Effector memory CD8-positive, alpha-beta T cell (primary cell): Measurements from ENCODE around the gene ASB7.
"Not testable (repeated sequence)": the region's sequence is repeated elsewhere in the genome, so short reads cannot be mapped to it uniquely, and the experiment has no call there.

Experiments used
- ATAC-seq: fragments of 150-1000 bp; cut with Tn5 transposase; replicated peaks from 2 replicates; pipeline ENCODE4 v1.10.0; 2021; ENCODE audit warnings: mild to moderate bottlenecking, moderate library complexity
- DNase-seq, 3 experiments: peaks; one replicate each; pipeline ENCODE4 v3.0.0; 2021
- H3K27ac Mint-ChIP-seq, 2 donors: one replicate each; pipeline ENCODE4 v1.8.0; 2022; ENCODE audit warnings: mild to moderate bottlenecking in 2 of 2, mixed read lengths in 2 of 2, moderate library complexity in 2 of 2
- H3K27me3 Mint-ChIP-seq, 2 donors: one replicate each; pipeline ENCODE4 v1.8.0; 2022; ENCODE audit warnings: mixed read lengths in 2 of 2
- H3K36me3 Mint-ChIP-seq: one replicate; pipeline ENCODE4 v1.8.0; 2022; ENCODE audit warnings: mild to moderate bottlenecking, moderate library complexity, mixed read lengths; ENCODE audit not compliant: insufficient read depth
- H3K4me1 Mint-ChIP-seq, 2 donors: one replicate each; pipeline ENCODE4 v1.8.0; 2022; ENCODE audit warnings: low read depth in 2 of 2, mixed read lengths in 2 of 2
- H3K4me3 Mint-ChIP-seq, 2 donors: one replicate each; pipeline ENCODE4 v1.8.0; 2022; ENCODE audit warnings: mild to moderate bottlenecking in 2 of 2, mixed read lengths in 2 of 2, moderate library complexity in 2 of 2
- H3K9me3 Mint-ChIP-seq, 2 donors: one replicate each; pipeline ENCODE4 v1.8.0; 2022; ENCODE audit warnings: mixed read lengths in 2 of 2

ASB7 gene

DNA sequence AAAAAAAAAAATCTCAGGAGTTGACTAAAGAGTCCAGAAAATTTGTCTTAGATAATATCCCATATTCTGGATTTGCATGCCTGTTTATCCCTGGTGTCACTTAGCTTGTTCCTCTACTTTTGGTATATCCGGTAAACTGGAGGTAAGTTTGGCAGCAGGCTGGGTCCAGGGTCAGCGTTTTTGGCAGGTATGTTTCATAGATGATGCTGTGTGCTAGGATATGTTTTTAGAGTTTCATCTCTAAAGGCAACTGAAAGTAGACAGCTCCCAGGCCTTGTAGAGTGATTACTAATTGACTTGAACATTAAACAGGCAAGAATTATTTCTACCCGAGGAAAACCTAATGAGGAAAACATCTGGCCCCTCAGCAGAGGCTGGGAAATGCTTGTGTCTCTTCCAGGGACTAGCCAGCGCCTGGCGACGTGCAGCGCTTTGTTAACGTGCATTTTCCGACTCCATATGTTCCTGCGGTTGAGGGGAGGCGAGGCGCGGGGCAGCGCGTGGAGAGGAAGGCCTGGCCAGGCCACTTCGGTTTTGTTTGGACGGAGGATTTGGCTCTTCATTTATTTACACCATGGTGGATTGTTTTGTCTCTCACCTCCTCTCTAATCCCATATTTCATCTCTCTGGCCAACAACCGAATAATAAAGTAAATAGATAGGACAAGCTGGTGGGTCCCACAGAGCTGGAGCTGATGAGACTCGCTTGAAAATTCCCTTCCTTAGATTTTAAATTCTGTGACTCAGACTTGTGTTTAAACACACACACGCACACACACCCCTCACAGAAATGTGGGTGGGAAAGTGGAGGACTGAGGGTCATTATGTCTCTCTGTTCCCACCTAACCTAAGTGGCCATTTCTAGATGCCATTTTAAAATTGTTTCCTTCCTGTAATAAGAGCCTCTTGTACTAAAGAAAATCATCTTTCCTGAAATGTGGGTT lies 65.3 kb downstream of the ASB7 start:
- Mint-ChIP-seq H3K4me3 (no peak overlapping the region), H3K4me1 (peaks cover 0 to 1% of the 10 kb centered on the region in 2 donors), H3K36me3 (no peaks in the 10 kb centered on the region), H3K9me3 (no peaks in the 10 kb centered on the region), H3K27me3 (peaks cover 21 to 50% of the 10 kb centered on the region in 2 donors), H3K27ac (no peak overlapping the region)
- no peak for ATAC-seq
- DNase-seq = no peak

DNA sequence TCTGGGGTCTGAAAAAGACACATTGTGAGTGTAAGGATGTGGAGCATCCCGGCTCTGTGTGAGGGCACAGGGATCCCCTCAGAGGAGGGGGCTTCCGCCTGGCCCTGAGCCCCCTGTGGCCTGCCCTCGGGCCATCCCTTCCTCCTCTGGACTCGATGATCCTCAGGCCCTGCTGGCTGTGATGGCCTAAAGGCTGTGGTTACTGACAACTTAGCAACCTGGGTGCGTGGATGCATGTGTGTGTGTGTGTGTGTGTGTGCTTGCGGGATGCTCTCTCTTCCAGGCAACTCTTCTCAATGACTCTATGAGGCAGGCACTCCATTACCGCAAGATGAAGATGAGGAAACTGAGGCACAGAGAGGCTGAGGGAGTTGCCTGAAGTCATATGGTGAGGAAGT lies 66.0 kb downstream of the ASB7 start:
- DNase-seq = no peak
- no peaks in the 10 kb centered on the region for H3K36me3 Mint-ChIP-seq
- H3K4me1 Mint-ChIP-seq = peaks cover 0 to 1% of the 10 kb centered on the region in 2 donors
- H3K9me3 Mint-ChIP-seq = no peaks in the 10 kb centered on the region
- peaks cover 21 to 50% of the 10 kb centered on the region in 2 donors for H3K27me3 Mint-ChIP-seq
- no peak for ATAC-seq
- H3K27ac Mint-ChIP-seq = no peak overlapping the region
- H3K4me3 Mint-ChIP-seq = no peak overlapping the region

DNA sequence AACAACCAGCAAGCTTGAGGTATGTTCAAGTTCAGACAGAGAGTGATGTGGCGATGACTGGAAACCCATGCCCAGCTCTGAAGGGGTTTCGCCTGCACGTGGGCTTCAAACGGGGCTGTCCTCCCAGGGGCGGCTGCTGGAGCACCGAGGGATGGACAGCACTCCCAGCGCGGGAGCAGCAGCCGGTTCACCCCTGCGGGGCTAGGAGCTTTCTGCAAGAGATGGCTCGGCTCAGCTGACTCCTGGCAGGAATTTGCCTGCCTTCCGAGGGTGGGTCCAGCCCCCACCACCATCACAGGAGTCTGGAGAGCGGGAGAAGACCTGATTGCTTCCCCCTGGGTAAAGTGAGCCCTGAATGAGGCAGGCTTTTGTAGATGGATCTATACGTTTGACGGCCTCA lies 66.9 kb downstream of the ASB7 start:
- Mint-ChIP-seq H3K27ac (no peak overlapping the region), H3K9me3 (no peaks in the 10 kb centered on the region), H3K27me3 (peaks cover 21 to 47% of the 10 kb centered on the region in 2 donors), H3K4me3 (no peak overlapping the region), H3K36me3 (no peaks in the 10 kb centered on the region), H3K4me1 (peaks cover 0 to 1% of the 10 kb centered on the region in 2 donors)
- ATAC-seq = no peak
- no peak for DNase-seq

DNA sequence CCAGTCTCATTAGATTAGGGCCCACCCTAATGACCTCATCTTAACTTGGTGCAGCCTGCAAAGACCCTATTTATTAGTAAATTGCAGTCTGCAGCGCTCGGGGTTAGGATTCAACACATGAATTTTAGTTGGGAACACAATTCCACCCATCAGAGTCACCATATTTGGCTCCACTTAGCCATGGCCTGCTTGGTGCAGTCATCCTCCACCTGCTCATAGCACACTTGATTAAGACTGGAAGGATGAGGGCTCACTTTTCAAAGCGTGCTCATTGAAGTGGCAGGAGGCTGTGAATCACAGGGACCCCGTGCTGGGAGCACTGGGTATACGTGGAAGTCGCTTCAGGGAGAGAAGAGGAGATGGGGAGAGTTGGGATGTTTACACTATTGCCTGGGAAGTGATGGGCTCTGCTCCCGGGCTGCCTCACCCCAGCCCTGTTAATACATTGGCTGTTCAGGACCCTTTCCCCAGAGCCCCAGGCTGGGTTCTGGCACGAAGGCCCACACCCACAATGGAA lies 68.2 kb downstream of the ASB7 start:
- no peak for DNase-seq
- peaks cover 0 to 1% of the 10 kb centered on the region in 2 donors for H3K4me1 Mint-ChIP-seq
- no peak for ATAC-seq
- H3K27me3 Mint-ChIP-seq = peaks cover 19 to 45% of the 10 kb centered on the region in 2 donors
- no peak overlapping the region for H3K27ac Mint-ChIP-seq
- H3K9me3 Mint-ChIP-seq = no peaks in the 10 kb centered on the region
- no peak overlapping the region for H3K4me3 Mint-ChIP-seq
- H3K36me3 Mint-ChIP-seq = no peaks in the 10 kb centered on the region

DNA sequence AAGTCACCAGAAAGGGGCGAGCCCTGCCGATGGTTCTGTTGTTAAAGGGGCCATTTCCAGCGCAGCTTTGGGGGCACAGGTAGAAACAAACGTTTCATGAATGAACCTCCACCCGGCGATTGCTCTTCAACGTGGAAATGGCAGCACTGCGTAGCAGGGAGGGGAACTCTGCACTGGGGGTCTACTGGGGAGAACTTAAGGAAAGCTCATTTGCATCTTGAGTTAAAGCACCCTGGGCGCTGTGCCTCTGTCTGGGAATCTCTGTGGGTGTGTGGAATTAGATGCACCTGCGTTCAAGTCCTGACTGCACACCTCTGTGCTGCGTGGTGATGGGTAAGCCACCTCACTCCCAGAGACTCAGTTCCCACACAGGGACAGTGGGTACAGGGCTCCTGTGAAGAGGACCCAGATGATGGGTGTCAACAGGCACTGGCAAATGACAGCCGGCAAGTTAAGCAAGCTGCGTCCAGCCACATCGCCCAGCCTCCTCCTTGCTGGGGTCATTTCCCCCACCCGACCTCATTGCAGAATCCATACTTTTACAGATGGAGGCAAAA lies 68.8 kb downstream of the ASB7 start:
- no peak overlapping the region for H3K27ac Mint-ChIP-seq
- no peak overlapping the region for H3K4me3 Mint-ChIP-seq
- no peaks in the 10 kb centered on the region for H3K9me3 Mint-ChIP-seq
- H3K4me1 Mint-ChIP-seq = peaks cover 0 to 1% of the 10 kb centered on the region in 2 donors
- no peak for ATAC-seq
- no peak for DNase-seq
- H3K36me3 Mint-ChIP-seq = no peaks in the 10 kb centered on the region
- H3K27me3 Mint-ChIP-seq = peaks cover 23 to 52% of the 10 kb centered on the region in 2 donors

DNA sequence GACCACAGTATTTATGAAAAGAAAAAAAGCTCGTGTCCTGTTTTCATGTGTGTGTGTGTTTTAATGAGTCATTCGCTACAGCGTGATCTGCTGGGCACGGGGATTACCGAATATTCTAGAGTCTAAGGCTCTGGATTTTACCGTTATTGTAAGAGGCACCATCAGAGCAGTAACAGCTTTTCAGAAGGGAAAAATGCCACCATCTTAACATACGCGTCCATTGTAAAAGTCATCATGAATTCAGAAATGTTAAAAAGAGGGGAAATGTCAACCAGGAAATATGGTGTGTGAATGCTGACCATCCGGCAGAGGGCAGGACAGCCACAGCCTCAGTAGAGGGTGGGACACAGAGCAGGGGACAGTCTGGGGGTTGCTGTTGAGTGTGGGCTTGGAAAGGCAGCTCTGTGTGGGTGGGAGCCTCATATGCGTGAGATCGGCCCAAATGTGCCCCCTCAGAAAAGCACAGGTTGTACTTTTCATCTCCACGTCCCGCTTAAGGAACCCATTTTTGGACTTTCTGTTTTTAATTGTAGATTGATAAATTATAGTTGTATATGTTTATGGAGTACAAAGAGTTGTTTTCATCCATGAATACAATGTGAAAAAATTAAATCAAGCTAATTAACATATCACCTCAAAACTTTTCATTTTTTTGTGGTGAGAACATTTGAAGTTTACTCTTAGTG lies 69.6 kb downstream of the ASB7 start:
- ATAC-seq (no peak), DNase-seq (no peak)
- no peak overlapping the region for H3K27ac Mint-ChIP-seq
- H3K27me3 Mint-ChIP-seq = peaks cover 29 to 60% of the 10 kb centered on the region in 2 donors
- H3K4me1 Mint-ChIP-seq = peaks cover 0 to 1% of the 10 kb centered on the region in 2 donors
- H3K36me3 Mint-ChIP-seq = no peaks in the 10 kb centered on the region
- H3K4me3 Mint-ChIP-seq = no peak overlapping the region
- H3K9me3 Mint-ChIP-seq = no peaks in the 10 kb centered on the region

DNA sequence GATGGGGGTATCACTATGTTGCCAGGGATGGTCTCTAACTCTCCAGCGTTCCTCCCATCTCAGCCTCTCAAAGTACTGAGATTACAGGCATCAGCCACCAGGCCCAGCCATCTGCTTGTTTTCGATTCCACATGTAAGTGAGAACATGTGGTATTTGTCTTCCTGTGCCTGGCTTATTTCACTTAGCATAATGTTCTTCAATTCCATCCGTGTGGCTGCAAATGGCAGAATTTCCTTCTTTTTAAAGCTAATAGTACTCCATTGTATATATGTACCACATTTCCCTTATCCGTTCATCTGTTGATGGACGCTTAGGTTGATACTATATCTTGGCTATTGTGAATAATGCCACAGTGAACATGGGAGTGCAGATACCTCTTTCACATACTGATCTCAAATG lies 70.6 kb downstream of the ASB7 start:
- no peak for ATAC-seq
- no peak for DNase-seq
- H3K27ac Mint-ChIP-seq = no peak overlapping the region
- H3K4me3 Mint-ChIP-seq = no peak overlapping the region
- peaks cover 0 to 1% of the 10 kb centered on the region in 2 donors for H3K4me1 Mint-ChIP-seq
- peaks cover 30 to 61% of the 10 kb centered on the region in 2 donors for H3K27me3 Mint-ChIP-seq
- no peaks in the 10 kb centered on the region for H3K36me3 Mint-ChIP-seq
- H3K9me3 Mint-ChIP-seq = no peaks in the 10 kb centered on the region

DNA sequence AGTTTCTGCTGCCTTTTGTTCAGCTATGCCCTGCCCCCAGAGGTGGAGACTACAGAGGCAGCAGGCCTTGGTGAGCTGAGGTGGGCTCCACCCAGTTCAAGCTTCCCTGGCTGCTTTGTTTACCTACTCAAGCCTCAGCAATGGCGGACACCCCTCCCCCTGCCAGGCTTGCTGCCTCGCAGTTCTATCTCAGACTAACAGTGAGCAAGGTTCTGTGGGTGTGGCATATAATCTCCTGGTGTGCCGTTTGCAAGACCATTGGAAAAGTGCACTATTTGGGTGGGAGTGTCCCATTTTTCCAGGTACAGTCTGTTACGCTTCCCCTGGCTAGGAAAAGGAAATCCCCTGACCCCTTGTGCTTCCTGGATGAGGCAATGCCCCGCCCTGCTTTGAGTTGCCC lies 76.8 kb downstream of the ASB7 start:
- not testable (repeated sequence) for H3K4me3 Mint-ChIP-seq, ATAC-seq, H3K36me3 Mint-ChIP-seq, DNase-seq, H3K27ac Mint-ChIP-seq, H3K4me1 Mint-ChIP-seq, H3K9me3 Mint-ChIP-seq
- peaks cover 37 to 65% of the 10 kb centered on the region in 2 donors for H3K27me3 Mint-ChIP-seq

DNA sequence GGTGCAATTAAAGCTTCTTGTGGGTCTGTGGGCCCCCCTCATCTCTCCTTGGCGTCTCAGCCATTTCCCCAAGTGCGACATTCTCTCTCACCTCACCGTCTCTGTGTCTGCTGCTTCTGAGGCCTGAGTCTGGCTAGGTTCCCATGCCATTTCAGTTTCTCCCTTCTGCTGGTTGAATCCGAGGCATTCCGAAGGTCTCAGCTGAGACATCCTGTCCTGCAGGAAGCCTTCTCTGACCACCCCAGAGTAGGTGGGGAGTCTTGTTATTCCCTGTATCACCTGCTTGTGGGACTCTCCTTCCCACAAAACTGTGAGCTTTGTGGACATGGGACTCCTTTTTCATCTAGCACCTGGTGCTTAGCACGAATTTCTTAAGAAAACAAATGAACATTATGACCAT lies 78.3 kb downstream of the ASB7 start:
- Mint-ChIP-seq H3K4me1 (no peaks in the 10 kb centered on the region), H3K9me3 (no peaks in the 10 kb centered on the region), H3K27ac (no peak overlapping the region), H3K36me3 (no peaks in the 10 kb centered on the region), H3K4me3 (no peak overlapping the region), H3K27me3 (peaks cover 35 to 63% of the 10 kb centered on the region in 2 donors)
- ATAC-seq (no peak), DNase-seq (no peak)

DNA sequence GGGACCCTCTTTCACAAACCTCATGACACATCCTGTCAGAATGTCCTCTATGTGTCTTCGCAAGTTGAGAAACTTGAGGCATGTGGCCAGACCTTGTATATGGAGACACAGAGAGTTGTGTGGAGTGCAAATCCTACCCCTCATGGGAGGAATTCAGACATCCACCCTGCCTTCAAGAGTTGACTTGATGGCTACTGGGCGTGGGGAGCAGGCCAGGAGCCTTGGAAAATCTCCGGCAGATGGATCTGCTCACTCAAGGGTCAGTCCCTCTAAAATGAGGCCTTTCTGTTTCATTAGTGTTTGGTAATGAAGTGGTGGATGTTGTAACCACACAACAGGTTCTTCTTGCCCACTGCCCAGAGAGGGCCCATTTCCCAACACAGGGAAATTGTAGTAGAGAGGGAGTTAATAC lies 79.0 kb downstream of the ASB7 start:
- Mint-ChIP-seq H3K4me3 (no peak overlapping the region), H3K27me3 (peaks cover 30 to 62% of the 10 kb centered on the region in 2 donors), H3K27ac (no peak overlapping the region), H3K4me1 (no peaks in the 10 kb centered on the region), H3K36me3 (no peaks in the 10 kb centered on the region), H3K9me3 (no peaks in the 10 kb centered on the region)
- ATAC-seq (no peak), DNase-seq (no peak)

DNA sequence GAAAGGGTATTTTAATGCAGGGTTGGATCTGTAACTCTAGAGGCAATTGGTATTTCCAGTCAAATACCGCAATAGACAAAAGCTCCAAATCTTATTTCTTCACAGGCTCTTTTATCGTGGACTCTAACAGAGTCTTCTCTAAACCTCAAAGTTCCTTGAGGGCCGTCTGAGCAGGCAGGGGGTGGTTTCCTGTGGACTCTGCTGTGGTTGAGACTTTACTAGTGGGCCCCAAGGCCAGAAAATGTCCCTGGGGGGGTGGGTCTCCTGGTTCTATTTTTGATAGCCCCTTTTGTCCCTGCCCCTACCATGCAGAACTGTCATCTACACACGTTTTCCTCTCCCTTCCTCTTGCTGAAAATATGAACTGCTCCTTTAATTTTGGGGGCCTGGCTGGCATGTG lies 80.1 kb downstream of the ASB7 start:
- no peak for ATAC-seq
- no peak for DNase-seq
- H3K4me1 Mint-ChIP-seq = no peaks in the 10 kb centered on the region
- H3K27ac Mint-ChIP-seq = no peak overlapping the region
- no peaks in the 10 kb centered on the region for H3K9me3 Mint-ChIP-seq
- H3K27me3 Mint-ChIP-seq = peaks cover 29 to 62% of the 10 kb centered on the region in 2 donors
- H3K4me3 Mint-ChIP-seq = no peak overlapping the region
- H3K36me3 Mint-ChIP-seq = no peaks in the 10 kb centered on the region

DNA sequence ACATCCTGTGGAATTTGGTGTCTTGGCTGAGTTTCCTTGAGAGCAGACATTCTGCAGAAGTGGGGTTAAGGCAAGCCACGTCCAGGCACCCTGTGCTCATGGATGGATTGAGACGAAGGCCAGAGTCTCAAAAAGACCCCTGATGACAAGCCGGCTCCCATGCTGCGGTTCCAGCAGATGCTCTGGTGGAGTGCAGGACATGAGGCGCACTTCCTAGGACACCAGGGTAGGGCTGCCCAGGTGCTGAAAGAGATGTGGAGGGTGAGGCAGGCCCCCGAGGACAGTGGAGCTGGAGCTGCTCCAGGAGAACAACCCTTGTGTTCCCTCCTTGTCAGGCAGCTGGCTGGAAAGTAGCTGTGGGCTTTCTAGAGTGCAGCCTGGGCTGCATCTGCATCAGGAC lies 81.0 kb downstream of the ASB7 start:
- H3K36me3 Mint-ChIP-seq = no peaks in the 10 kb centered on the region
- no peaks in the 10 kb centered on the region for H3K4me1 Mint-ChIP-seq
- H3K27me3 Mint-ChIP-seq = peaks cover 29 to 61% of the 10 kb centered on the region in 2 donors
- ATAC-seq (no peak), DNase-seq (no peak)
- no peak overlapping the region for H3K4me3 Mint-ChIP-seq
- no peak overlapping the region for H3K27ac Mint-ChIP-seq
- H3K9me3 Mint-ChIP-seq = no peaks in the 10 kb centered on the region

DNA sequence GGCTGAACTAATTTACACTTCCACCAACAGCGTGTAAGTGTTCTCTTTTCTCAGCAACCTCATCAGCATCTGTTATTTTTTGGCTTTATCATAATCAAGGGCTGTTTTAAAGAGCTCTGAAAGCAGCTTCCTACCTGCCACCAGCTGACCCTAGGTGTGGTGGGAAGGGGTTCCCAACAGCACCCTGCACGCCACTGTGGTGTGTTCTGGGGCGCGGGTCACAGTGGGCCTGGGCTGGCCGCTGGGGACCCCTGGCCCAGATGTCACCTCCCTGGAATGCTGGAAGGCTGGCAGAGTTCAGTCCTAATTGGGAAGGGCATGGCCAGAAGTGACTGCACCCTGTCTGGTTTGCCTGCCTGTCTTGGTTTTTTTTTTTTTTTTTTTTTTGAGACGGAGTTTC lies 82.2 kb downstream of the ASB7 start:
- DNase-seq (no peak), ATAC-seq (no peak)
- no peaks in the 10 kb centered on the region for H3K4me1 Mint-ChIP-seq
- no peaks in the 10 kb centered on the region for H3K36me3 Mint-ChIP-seq
- H3K4me3 Mint-ChIP-seq = no peak overlapping the region
- no peaks in the 10 kb centered on the region for H3K9me3 Mint-ChIP-seq
- H3K27ac Mint-ChIP-seq = no peak overlapping the region
- peaks cover 25 to 58% of the 10 kb centered on the region in 2 donors for H3K27me3 Mint-ChIP-seq
